ENCODE results near the gene GCFC2. TPM values are rescaled to one million over a fixed set of nuclear protein-coding genes. Genes with fewer than 3 reads are reported as not detected.
A peak's percentile ranks its signal among the peaks of the same experiment; 100 is the strongest.
"Not testable (repeated sequence)": the region's sequence is repeated elsewhere in the genome, so short reads cannot be mapped to it uniquely, and the experiment has no call there.

Gene GCFC2
- total and polyA plus RNA-seq, 4 donors, result 10.4 to 28.2 (median 17.2) TPM

DNA sequence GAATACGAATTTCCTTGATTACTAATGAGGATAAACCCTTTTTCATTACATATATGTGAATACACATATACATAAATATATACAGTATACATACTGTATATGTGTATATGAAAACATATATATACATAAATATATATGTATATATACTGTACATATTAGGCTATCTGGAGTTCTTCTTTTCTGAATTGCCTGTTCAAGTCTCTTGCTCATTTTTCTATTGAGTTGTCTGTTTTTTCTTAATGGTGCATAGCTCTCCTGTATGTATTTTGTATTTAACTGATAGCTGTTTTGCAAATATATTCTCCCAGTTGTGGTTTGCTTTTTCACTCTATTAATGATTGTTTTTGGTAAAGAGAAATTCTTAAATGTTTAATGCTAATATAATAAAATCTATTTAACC lies 8.9 kb upstream of the GCFC2 start (continued):
- TF ChIP-seq GABPA (IDR thresholded peaks at IDR 0.05 in 1 of 2, conservative IDR thresholded peaks at IDR 0.05 in 1 of 2), result no peak
- no peak for TF ChIP-seq RXRA (IDR thresholded peaks at IDR 0.05)
- TF ChIP-seq, protein P1, sequence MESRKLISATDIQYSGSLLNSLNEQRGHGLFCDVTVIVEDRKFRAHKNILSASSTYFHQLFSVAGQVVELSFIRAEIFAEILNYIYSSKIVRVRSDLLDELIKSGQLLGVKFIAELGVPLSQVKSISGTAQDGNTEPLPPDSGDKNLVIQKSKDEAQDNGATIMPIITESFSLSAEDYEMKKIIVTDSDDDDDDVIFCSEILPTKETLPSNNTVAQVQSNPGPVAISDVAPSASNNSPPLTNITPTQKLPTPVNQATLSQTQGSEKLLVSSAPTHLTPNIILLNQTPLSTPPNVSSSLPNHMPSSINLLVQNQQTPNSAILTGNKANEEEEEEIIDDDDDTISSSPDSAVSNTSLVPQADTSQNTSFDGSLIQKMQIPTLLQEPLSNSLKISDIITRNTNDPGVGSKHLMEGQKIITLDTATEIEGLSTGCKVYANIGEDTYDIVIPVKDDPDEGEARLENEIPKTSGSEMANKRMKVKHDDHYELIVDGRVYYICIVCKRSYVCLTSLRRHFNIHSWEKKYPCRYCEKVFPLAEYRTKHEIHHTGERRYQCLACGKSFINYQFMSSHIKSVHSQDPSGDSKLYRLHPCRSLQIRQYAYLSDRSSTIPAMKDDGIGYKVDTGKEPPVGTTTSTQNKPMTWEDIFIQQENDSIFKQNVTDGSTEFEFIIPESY (IDR thresholded peaks at IDR 0.05), result no peak

DNA sequence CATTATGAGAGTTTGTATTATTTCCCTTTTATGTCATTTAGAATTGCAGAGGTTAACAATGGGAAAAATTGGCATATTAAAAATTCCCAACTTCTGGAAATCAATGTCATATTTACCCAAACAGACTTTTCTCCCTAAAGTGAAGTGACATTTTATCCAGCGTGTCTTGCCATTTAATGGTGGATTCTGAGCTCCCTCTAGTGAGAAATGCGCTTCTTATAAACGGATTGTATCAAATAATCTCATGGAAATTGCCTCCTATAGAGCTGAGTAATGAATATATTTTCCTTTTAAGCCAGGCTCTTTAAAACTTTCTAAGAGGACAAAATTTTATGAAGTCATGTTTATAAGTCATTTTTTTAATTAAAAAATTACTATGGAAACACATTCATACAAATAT lies 5.7 kb upstream of the GCFC2 start:
- Histone ChIP-seq H3K9ac (ENCODE audit: low read depth in 1 of 2, low read length in 2 of 2) (no peak overlapping the region), H3K36me3 (ENCODE audit: control insufficient read depth in 4 of 4, insufficient read depth in 3 of 4, low read depth in 1 of 4, low read length in 3 of 4) (no peaks in the 10 kb centered on the region), H3K4me1 (ENCODE audit: control insufficient read depth in 4 of 4, insufficient read depth in 4 of 4, low read length in 3 of 4) (peaks cover 0 to 3% (median 1%) of the 10 kb centered on the region in 4 donors), H3K9me3 (ENCODE audit: control insufficient read depth in 4 of 4, low read length in 3 of 4) (no peaks in the 10 kb centered on the region), H3K4me3 (ENCODE audit: low read depth in 1 of 3, low read length in 3 of 3) (no peak overlapping the region), H3K27me3 (ENCODE audit: control insufficient read depth in 4 of 4, insufficient read depth in 4 of 4, low read length in 3 of 4) (no peaks in the 10 kb centered on the region), H3K27ac (ENCODE audit: low read depth in 1 of 2, low read length in 2 of 2) (no peak overlapping the region)
- DNase-seq (ENCODE audit: low spot score), result no peak
- 69% methylated on average over 3 of the region's 3 CpGs for WGBS
- TF ChIP-seq RAD21 (IDR thresholded peaks at IDR 0.05) (peak; percentile 30 to 45), HNF4A (conservative IDR thresholded peaks at IDR 0.05) (no peak), RXRA (IDR thresholded peaks at IDR 0.05) (no peak), TAF1 (conservative IDR thresholded peaks at IDR 0.05) (no peak), YY1 (IDR thresholded peaks at IDR 0.05) (no peak)

DNA sequence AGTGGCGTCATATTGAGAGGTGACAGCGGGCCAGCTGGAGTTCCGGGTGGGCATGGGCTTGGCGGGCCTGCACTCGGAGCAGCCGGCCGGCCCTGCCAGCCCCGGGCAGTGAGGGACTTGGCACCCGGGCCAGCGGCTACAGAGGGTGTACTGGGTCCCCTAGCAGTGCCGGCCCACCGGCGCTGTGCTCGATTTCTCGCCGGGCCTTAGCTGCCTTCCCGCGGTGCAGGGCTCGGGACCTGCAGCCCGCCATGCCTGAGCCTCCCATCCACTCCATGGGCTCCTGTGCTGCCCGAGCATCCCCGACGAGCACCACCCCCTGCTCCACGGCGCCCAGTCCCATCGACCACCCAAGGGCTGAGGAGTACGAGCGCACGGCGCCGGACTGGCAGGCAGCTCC lies 875 bp upstream of the GCFC2 start:
- not testable (repeated sequence) for H3K9ac ChIP-seq (ENCODE audit: low read depth in 1 of 2, low read length in 2 of 2); H3K27ac ChIP-seq (ENCODE audit: low read depth in 1 of 2, low read length in 2 of 2)

DNA sequence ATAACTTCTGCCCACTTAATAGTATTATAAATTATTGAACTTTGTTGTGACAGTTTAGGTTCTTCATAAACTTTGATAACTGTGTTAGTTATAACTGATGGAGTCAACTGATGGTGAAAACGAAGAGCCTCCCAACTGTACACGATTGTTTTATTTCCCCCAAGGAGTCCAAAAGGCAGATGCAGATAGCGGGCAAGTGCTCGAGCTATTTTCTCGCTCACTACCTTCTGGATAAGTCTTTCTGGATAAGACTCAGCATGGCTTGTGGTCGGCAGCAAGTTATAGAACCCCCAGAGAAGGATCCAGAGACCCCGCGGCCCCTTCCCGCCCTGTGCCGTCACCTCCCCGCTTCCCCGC lies 517 bp downstream of the GCFC2 start:
- Histone ChIP-seq H3K4me3 (ENCODE audit: low read depth in 1 of 3, low read length in 3 of 3) (peak overlapping the region; percentile 85 to 94 (median 88)), H3K27me3 (ENCODE audit: control insufficient read depth in 4 of 4, insufficient read depth in 4 of 4, low read length in 3 of 4) (no peaks in the 10 kb centered on the region), H3K9ac (ENCODE audit: low read depth in 1 of 2, low read length in 2 of 2) (peak overlapping the region; percentile 95 to 98), H3K36me3 (ENCODE audit: control insufficient read depth in 4 of 4, insufficient read depth in 3 of 4, low read depth in 1 of 4, low read length in 3 of 4) (peaks cover 0 to 11% (median 2%) of the 10 kb centered on the region in 4 donors), H3K4me1 (ENCODE audit: control insufficient read depth in 4 of 4, insufficient read depth in 4 of 4, low read length in 3 of 4) (peaks cover 0 to 11% (median 9%) of the 10 kb centered on the region in 4 donors), H3K27ac (ENCODE audit: low read depth in 1 of 2, low read length in 2 of 2) (peak overlapping the region; percentile 89 to 97), H3K9me3 (ENCODE audit: control insufficient read depth in 4 of 4, low read length in 3 of 4) (no peaks in the 10 kb centered on the region)
- no peak for TF ChIP-seq RAD21 (IDR thresholded peaks at IDR 0.05)
- TF ChIP-seq YY1 (IDR thresholded peaks at IDR 0.05), result no peak
- TF ChIP-seq, protein P2, sequence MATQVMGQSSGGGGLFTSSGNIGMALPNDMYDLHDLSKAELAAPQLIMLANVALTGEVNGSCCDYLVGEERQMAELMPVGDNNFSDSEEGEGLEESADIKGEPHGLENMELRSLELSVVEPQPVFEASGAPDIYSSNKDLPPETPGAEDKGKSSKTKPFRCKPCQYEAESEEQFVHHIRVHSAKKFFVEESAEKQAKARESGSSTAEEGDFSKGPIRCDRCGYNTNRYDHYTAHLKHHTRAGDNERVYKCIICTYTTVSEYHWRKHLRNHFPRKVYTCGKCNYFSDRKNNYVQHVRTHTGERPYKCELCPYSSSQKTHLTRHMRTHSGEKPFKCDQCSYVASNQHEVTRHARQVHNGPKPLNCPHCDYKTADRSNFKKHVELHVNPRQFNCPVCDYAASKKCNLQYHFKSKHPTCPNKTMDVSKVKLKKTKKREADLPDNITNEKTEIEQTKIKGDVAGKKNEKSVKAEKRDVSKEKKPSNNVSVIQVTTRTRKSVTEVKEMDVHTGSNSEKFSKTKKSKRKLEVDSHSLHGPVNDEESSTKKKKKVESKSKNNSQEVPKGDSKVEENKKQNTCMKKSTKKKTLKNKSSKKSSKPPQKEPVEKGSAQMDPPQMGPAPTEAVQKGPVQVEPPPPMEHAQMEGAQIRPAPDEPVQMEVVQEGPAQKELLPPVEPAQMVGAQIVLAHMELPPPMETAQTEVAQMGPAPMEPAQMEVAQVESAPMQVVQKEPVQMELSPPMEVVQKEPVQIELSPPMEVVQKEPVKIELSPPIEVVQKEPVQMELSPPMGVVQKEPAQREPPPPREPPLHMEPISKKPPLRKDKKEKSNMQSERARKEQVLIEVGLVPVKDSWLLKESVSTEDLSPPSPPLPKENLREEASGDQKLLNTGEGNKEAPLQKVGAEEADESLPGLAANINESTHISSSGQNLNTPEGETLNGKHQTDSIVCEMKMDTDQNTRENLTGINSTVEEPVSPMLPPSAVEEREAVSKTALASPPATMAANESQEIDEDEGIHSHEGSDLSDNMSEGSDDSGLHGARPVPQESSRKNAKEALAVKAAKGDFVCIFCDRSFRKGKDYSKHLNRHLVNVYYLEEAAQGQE (IDR thresholded peaks at IDR 0.05), result no peak
- TF ChIP-seq, protein P3, sequence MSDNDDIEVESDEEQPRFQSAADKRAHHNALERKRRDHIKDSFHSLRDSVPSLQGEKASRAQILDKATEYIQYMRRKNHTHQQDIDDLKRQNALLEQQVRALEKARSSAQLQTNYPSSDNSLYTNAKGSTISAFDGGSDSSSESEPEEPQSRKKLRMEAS (IDR thresholded peaks at IDR 0.05), result no peak
- TF ChIP-seq, protein P4, sequence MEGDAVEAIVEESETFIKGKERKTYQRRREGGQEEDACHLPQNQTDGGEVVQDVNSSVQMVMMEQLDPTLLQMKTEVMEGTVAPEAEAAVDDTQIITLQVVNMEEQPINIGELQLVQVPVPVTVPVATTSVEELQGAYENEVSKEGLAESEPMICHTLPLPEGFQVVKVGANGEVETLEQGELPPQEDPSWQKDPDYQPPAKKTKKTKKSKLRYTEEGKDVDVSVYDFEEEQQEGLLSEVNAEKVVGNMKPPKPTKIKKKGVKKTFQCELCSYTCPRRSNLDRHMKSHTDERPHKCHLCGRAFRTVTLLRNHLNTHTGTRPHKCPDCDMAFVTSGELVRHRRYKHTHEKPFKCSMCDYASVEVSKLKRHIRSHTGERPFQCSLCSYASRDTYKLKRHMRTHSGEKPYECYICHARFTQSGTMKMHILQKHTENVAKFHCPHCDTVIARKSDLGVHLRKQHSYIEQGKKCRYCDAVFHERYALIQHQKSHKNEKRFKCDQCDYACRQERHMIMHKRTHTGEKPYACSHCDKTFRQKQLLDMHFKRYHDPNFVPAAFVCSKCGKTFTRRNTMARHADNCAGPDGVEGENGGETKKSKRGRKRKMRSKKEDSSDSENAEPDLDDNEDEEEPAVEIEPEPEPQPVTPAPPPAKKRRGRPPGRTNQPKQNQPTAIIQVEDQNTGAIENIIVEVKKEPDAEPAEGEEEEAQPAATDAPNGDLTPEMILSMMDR (IDR thresholded peaks at IDR 0.05; ENCODE audit: low read depth, low read length, missing input control), result no peak
- TF ChIP-seq HNF4G (IDR thresholded peaks at IDR 0.05), result no peak
- no peak for TF ChIP-seq HNF4A (conservative IDR thresholded peaks at IDR 0.05)
- TF ChIP-seq NR2F2 (IDR thresholded peaks at IDR 0.05), result no peak
- no peak for TF ChIP-seq EGR1 (IDR thresholded peaks at IDR 0.05; ENCODE audit: low read depth in 2 of 2)
- no peak for DNase-seq (ENCODE audit: low spot score)
- under 1% methylated on average over 12 of the region's 12 CpGs for WGBS

More for the DNA sequence above, 875 bp upstream of the GCFC2 start:
- H3K9me3 ChIP-seq (ENCODE audit: control insufficient read depth in 4 of 4, low read length in 3 of 4); H3K36me3 ChIP-seq (ENCODE audit: control insufficient read depth in 4 of 4, insufficient read depth in 3 of 4, low read depth in 1 of 4, low read length in 3 of 4); DNase-seq (ENCODE audit: low spot score); H3K27me3 ChIP-seq (ENCODE audit: control insufficient read depth in 4 of 4, insufficient read depth in 4 of 4, low read length in 3 of 4); H3K4me3 ChIP-seq (ENCODE audit: low read depth in 1 of 3, low read length in 3 of 3): not testable (repeated sequence)
- WGBS, result 96% methylated on average over 31 of the region's 31 CpGs
- H3K4me1 ChIP-seq (ENCODE audit: control insufficient read depth in 4 of 4, insufficient read depth in 4 of 4, low read length in 3 of 4), result peaks cover 0 to 11% (median 9%) of the 10 kb centered on the region in 4 donors

Measured in liver (tissue), 9 donors.